Lung (tissue), 12 donors: ENCODE measurements around the gene ALPK1. TPM values are rescaled to one million over a fixed set of nuclear protein-coding genes. Genes with fewer than 3 reads are reported as not detected.
A peak's percentile ranks its signal among the peaks of the same experiment; 100 is the strongest.

ENCODE experiments used
- ATAC-seq: fragments of 200-7000 bp; cut with Tn5 transposase; one replicate; pipeline ENCODE4 v1.9.1; 2020; ENCODE audit warnings: moderate number of reproducible peaks; ENCODE audit not compliant: insufficient read depth, low FRiP score
- DNase-seq, 3 donors: peaks; one replicate each; pipeline ENCODE4 v3.0.0-alpha.2; 2013 to 2017
- H3K27ac ChIP-seq, 2 donors: one replicate each; pipeline ENCODE4 v1.5.1; 2013; ENCODE audit warnings: mild to moderate bottlenecking in 2 of 2, moderate library complexity in 2 of 2, control low read depth in 1 of 2, inconsistent platforms in 1 of 2, low read depth in 1 of 2, low read length in 1 of 2
- H3K27me3 ChIP-seq, 3 donors: one replicate each; pipeline ENCODE4 v1.5.1; 2013; ENCODE audit warnings: low read length in 2 of 3; ENCODE audit not compliant: control insufficient read depth in 3 of 3, insufficient read depth in 3 of 3
- H3K36me3 ChIP-seq, 4 donors: one replicate each; pipeline ENCODE4 v1.5.1; 2013; ENCODE audit warnings: low read length in 4 of 4, mild to moderate bottlenecking in 1 of 4, moderate library complexity in 1 of 4; ENCODE audit not compliant: control insufficient read depth in 4 of 4, insufficient read depth in 4 of 4
- H3K4me1 ChIP-seq, 5 donors: one replicate each; pipeline ENCODE4 v1.5.1; 2013; ENCODE audit warnings: low read length in 5 of 5, mild to moderate bottlenecking in 2 of 5, moderate library complexity in 1 of 5; ENCODE audit not compliant: control insufficient read depth in 5 of 5, insufficient read depth in 5 of 5
- H3K4me3 ChIP-seq: one replicate; pipeline ENCODE4 v1.5.1; 2013; ENCODE audit warnings: mild to moderate bottlenecking, control low read depth, moderate library complexity
- H3K9ac ChIP-seq, 2 donors: one replicate each; pipeline ENCODE4 v1.5.1; 2013; ENCODE audit warnings: low read length in 2 of 2, control low read depth in 1 of 2; ENCODE audit not compliant: insufficient read depth in 1 of 2
- H3K9me3 ChIP-seq, 4 donors: one replicate each; pipeline ENCODE4 v1.5.1; 2013; ENCODE audit warnings: low read length in 3 of 4, mild to moderate bottlenecking in 1 of 4, moderate library complexity in 1 of 4; ENCODE audit not compliant: control insufficient read depth in 4 of 4, insufficient read depth in 3 of 4
- CTCF ChIP-seq: IDR thresholded peaks from 2 replicates; pipeline ENCODE4 v1.5.1; 2012; ENCODE audit warnings: mild to moderate bottlenecking; ENCODE audit errors: control extremely low read depth, extremely low read depth
- WGBS, 2 donors: extraction: QIAGEN DNeasy Blood & Tissue Kit; methylation state at CpG; one replicate each; pipeline ENCODE4 v1.1.7; 2013; 5-methylcytosine and 5-hydroxymethylcytosine counted together
- polyA plus RNA-seq, 2 donors: library from polyadenylated mRNA; stranded (reverse); fragments of 200-250 nt; gene quantifications; one replicate each; pipeline ENCODE4 v1.2.1, GENCODE V29; 2013
- total RNA-seq, 2 donors: library from RNA; depleted of rRNA in 1 of 2; stranded (reverse); fragments of >200 nt in 1 of 2; gene quantifications; one replicate each; pipeline ENCODE4 v1.2.1, GENCODE V29; 2014 to 2021
- donor health status: control.
- donor health status: control.
- donor health status: Bipolar disorder and iron deficiency.
- donor health status: healthy.
- donor health status: DM: yes; HTN: yes; CAD: no.

Gene ALPK1
- total and polyA plus RNA-seq, 4 donors = 8.9 to 57.2 (median 23.4) TPM

- no peak overlapping the region for H3K4me3 ChIP-seq
- DNase-seq = no peak
- H3K4me1 ChIP-seq = no peaks in the 10 kb centered on the region
- no peak overlapping the region for H3K9ac ChIP-seq
- peaks cover 0 to 3% (median 1%) of the 10 kb centered on the region in 4 donors for H3K36me3 ChIP-seq
- no peaks in the 10 kb centered on the region for H3K27me3 ChIP-seq
- no peaks in the 10 kb centered on the region for H3K9me3 ChIP-seq
- WGBS, 2 donors = 61 to 84% methylated on average over 5 of the region's 5 CpGs
- TF ChIP-seq CTCF = no peak
- H3K27ac ChIP-seq = no peak overlapping the region
- peak; percentile 19 for ATAC-seq
Observed at GRCh38 chr4:112329672-112330375, 32.7 kb downstream of the ALPK1 start.

DNA sequence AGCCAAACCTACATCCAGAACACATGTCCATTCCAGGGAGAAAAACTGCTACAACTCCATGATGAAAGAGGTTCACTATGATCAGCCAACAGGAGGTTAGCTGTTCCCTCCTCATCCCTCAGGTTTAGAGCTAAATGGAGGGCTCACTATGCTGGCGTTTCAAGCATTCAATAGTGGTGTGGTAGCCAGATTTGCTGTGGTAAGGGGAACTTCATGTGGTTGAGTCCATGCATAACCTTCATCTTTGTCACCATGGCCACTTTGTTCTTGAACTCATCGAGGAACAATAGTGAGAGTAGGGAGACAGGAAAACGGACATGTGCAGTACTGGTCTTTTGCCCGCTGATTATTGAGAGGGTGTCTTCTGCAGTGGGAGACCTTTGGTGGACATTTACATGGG, 33.8 kb downstream of the ALPK1 start:
- Histone ChIP-seq H3K9ac (no peak overlapping the region), H3K4me3 (no peak overlapping the region), H3K36me3 (peaks cover 0 to 2% (median 0%) of the 10 kb centered on the region in 4 donors), H3K27me3 (no peaks in the 10 kb centered on the region), H3K27ac (no peak overlapping the region), H3K4me1 (no peaks in the 10 kb centered on the region), H3K9me3 (no peaks in the 10 kb centered on the region)
- no peak for TF ChIP-seq CTCF
- WGBS, 2 donors = 90 to 96% methylated on average over 4 of the region's 4 CpGs
- DNase-seq (no peak), ATAC-seq (no peak)

GRCh38 chr4:112332398-112332797, 35.2 kb downstream of the ALPK1 start:
- Histone ChIP-seq H3K36me3 (no peaks in the 10 kb centered on the region), H3K27me3 (no peaks in the 10 kb centered on the region), H3K9ac (no peak overlapping the region), H3K4me1 (no peaks in the 10 kb centered on the region), H3K4me3 (no peak overlapping the region), H3K9me3 (no peaks in the 10 kb centered on the region), H3K27ac (no peak overlapping the region)
- TF ChIP-seq CTCF = no peak
- ATAC-seq = no peak
- no peak for DNase-seq

- Histone ChIP-seq H3K9ac (no peak overlapping the region), H3K9me3 (no peaks in the 10 kb centered on the region), H3K4me1 (peaks cover 0 to 13% (median 0%) of the 10 kb centered on the region in 5 donors), H3K36me3 (peaks cover 0 to 4% (median 0%) of the 10 kb centered on the region in 4 donors), H3K4me3 (no peak overlapping the region), H3K27me3 (no peaks in the 10 kb centered on the region), H3K27ac (no peak overlapping the region)
- WGBS, 2 donors = 82 to 89% methylated on average over 6 of the region's 6 CpGs
- DNase-seq (no peak), ATAC-seq (no peak)
- TF ChIP-seq CTCF = no peak
Observed at GRCh38 chr4:112340023-112340422, 42.9 kb downstream of the ALPK1 start.
